Coronary artery (tissue), 2 donors: ENCODE data around the gene CUL1.

Source experiments
- DNase-seq: peaks from one replicate; pipeline ENCODE4 v3.0.0-alpha.2; 2017; ENCODE audit warnings: low spot score
- H3K27ac ChIP-seq, 2 donors: fragments of 200-600 bp; sonication (generic); one replicate each; pipeline ENCODE4 v1.5.1; 2016 to 2019
- H3K4me3 ChIP-seq: fragments of 200-600 bp; sonication (generic); 2 replicates; pipeline ENCODE4 v1.5.1; 2016; ENCODE audit warnings: mild to moderate bottlenecking, moderate library complexity
- TF ChIP-seq, protein P1 (sequence below): fragments of 200-600 bp; sonication (generic); IDR thresholded peaks from one replicate; pipeline ENCODE4 v1.5.1; 2019; ENCODE audit warnings: antibody characterized with exemption

The CUL1 gene

DNA sequence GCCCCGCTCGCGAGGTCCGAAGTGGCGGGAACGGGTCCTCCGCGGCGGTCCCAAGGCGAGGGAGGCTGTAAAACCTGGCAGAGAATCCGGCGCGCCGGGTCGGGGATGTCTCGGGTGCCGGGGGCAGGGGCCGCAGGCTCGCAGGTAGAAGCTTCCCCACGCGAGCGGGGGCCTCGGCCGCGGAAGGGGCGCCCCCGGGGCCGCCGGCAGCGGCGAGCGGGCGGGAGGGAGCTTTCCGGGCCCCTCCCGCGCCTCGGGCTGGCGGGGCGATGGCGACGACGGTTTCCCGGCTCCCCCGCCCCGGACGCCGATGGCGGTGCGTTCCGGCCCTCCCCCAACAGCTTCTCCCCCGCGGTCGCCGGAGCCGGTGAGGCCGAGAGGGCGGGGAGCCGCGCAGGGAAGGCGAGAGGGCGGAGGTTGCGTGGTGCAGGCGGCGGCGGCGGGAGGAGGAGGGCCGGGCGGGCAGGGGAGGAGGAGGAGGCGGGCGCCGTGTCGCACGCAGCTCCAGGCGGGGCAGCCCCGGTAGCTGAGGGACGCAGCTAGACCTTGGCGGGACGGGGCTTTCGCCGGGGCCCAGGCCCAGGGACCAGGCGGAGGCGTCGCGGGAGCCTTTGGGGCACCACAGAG lies at the start of gene CUL1:
Gene CUL1 (plus strand): TSS at position 507 of the 627 bp plus-strand sequence. CDS start 31,220 bp downstream, outside the sequence.
- peak within 1 kb of the TSS; percentile 90 for H3K4me3 ChIP-seq
- H3K27ac ChIP-seq = peak within 1 kb of the TSS; percentile 98 to 99
- TF ChIP-seq, protein P1, sequence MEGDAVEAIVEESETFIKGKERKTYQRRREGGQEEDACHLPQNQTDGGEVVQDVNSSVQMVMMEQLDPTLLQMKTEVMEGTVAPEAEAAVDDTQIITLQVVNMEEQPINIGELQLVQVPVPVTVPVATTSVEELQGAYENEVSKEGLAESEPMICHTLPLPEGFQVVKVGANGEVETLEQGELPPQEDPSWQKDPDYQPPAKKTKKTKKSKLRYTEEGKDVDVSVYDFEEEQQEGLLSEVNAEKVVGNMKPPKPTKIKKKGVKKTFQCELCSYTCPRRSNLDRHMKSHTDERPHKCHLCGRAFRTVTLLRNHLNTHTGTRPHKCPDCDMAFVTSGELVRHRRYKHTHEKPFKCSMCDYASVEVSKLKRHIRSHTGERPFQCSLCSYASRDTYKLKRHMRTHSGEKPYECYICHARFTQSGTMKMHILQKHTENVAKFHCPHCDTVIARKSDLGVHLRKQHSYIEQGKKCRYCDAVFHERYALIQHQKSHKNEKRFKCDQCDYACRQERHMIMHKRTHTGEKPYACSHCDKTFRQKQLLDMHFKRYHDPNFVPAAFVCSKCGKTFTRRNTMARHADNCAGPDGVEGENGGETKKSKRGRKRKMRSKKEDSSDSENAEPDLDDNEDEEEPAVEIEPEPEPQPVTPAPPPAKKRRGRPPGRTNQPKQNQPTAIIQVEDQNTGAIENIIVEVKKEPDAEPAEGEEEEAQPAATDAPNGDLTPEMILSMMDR = no peak
- peak; percentile 89 for DNase-seq

DNA sequence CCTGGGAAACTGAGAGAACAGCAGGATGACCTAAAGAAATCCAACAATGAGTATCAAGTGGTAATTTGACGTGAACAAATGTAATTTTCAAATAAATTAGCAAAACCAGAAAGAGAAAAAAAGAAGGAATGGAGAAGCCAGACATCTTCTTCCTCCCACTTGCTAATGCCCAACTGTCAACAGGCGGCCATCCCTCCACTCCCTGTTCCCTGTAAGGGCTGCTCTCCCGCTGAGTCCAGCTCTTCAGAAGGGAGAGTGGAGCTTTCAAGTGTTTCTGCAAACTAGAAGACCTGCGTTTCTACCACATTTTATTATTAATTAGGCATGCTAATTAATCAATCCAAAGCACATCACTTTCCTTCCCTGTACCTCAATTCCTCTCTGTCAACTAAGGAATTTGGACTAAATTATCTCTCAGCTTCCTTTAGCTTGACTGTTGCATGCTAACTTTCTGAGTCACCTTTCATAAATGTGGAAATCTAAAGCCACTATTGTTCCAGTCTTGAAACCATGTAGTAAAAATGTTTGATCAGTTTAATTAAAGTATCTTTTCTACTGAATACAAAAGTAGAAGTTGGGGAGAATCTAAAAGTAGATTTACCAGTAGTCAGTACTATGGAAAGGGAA lies 48.4 kb upstream of the CUL1 start:
- Histone ChIP-seq H3K27ac (no peak overlapping the region), H3K4me3 (no peak overlapping the region)
- TF ChIP-seq, protein P1 = no peak
- DNase-seq = no peak

DNA sequence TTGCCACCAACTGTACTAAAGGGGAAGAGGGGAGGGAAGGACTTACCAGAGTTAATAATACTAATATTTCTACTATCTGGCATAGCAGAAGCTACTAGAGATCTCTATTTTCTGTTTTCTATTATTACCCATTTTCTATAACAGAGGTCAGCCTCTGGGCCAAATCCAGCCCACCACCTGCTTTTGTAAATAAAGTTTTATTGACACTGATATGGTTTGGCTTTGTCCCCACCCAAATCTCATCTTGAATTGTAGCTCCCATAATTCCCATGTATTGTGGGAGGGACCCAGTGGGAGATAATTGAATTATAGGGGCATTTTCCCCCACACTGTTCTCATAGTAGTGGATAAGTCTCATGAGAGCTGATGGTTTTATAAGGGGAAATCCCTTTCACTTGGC lies 45.9 kb upstream of the CUL1 start:
- no peak overlapping the region for H3K4me3 ChIP-seq
- TF ChIP-seq, protein P1 = no peak
- no peak for DNase-seq
- H3K27ac ChIP-seq = no peak overlapping the region

DNA sequence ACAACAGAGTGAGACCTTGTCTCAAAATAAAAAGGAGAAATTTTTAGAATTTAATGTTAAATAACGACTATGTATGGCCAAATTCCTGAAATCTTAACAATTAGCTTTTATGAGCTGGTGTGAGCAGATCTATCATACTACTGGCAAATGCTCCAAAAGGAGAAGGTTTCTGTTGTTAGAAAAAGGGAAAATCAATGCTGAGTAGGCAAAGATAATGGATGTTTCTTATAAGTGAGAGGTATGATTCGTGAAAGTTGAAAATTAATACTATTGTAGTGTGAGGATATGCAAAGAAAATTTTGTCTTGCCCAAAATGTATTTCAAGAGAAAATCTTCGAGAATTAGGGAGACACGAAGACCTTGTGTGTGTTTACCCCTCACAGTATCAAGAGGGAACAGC lies 40.8 kb upstream of the CUL1 start:
- TF ChIP-seq, protein P1 = no peak
- DNase-seq = no peak
- H3K4me3 ChIP-seq = no peak overlapping the region
- H3K27ac ChIP-seq = no peak overlapping the region

DNA sequence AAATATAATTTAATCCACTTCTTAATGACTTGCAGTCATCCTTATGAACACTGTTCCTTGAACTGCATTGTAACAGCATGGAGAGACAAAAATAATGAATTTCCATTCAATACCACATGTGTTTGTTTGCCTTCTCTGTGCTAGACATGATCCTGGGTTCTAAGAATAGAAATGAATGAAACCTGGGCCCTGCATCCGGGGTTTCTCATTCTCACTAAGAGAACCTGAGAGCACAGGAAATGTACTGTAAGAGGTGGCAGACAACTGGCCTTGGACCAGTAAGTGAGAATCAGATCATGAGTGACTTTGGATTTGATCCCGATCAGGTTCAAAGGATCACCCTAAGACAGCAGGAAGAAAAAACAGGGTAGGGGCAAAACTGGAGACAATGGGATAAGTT lies 37.2 kb upstream of the CUL1 start:
- no peak overlapping the region for H3K27ac ChIP-seq
- TF ChIP-seq, protein P1 = no peak
- no peak overlapping the region for H3K4me3 ChIP-seq
- no peak for DNase-seq

DNA sequence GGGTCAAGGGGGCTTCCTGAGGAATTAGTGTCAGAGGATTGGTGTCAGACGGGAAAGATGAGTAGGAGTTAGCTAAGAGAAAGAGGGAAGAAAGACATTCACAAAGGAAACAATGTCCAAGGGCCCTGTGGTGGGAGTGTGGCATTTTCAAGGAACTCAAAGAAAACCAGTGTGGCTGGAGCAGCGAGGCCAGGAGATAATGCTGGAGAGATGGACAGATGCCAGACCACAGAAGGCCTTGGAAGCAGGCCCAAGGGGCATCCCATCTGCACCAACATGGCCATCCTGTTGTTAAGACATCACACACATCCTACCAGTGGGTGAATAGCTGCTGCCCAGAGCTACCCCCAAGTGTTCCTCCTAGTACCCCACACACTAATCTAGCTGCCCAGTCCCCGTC lies 36.1 kb upstream of the CUL1 start:
- TF ChIP-seq, protein P1 = no peak
- H3K4me3 ChIP-seq = no peak overlapping the region
- no peak for DNase-seq
- H3K27ac ChIP-seq = no peak overlapping the region

DNA sequence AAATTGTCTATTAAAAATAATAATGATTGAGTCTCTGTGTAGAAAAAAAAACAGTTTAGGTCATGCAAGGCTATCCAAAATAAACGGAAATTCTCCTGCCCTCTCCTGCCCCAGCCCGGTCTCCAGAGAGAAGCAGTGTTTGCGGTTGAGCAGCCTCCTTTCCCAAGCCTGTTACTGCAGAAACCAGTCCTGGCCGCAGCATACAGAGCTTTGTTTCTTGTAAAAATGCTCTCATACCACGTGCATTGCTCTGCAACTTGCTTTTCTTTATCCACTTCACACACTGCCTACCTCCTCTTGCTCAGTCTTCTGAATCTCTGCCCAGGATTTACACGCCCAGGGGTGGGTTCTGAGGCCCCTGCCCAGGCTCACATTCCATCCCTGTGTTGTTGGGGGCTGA lies 34.4 kb upstream of the CUL1 start:
- no peak overlapping the region for H3K27ac ChIP-seq
- TF ChIP-seq, protein P1 = no peak
- no peak for DNase-seq
- no peak overlapping the region for H3K4me3 ChIP-seq
